ENCODE results near the gene TMEM176A. TPM values are rescaled to one million over a fixed set of nuclear protein-coding genes. Genes with fewer than 3 reads are reported as not detected.

TMEM176A gene
- total RNA-seq, 1 experiment from 2014 or later: not detected

DNA sequence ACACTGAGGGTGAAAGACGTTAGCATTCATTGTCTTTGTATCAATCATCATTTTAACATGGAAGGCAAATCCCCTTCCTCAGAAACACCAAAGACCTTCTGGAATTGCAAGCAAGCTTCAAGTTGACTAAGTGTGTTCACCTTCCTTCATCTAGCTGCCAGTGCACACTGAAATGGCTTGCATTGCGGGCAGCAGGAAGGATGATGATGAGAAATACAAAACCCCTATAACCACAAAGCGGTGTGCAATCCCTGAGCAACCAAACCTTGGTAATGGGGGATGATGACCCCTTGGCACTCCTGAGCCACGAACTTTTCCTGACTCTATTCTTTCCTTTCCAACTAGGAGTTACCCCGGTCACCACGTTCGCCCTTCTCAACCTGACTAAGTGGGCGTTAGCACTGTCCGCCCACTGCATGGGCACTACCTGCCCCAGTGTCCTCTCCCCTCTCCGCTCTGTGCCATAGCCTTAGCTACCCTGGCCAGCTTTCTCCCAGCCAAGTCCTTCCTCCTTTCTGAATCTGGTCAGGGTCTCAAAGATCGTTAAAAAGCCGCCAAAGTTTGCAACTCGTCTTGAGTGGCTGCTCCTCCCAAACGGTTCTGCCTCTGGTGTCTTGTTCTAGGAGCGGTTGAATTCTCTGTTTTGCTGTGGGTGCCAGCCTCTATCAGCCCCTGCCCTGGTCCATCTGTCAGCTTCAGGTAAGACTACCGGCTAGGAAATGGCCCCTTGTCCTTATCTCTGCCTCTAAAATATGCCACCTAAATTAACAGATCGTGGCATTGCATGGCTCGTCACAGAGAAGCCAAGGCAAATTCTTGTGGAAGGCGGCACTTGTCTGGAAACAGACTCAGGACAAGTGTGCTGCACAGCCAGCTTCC, 51.2 kb downstream of the TMEM176A start:
- peaks cover 26% of the 10 kb centered on the region for H3K27me3 ChIP-seq (ENCODE audit: insufficient read depth, low read length)
- no peaks in the 10 kb centered on the region for H3K4me1 ChIP-seq (ENCODE audit: control insufficient read depth in 1 of 2, insufficient read depth in 2 of 2, low read length in 2 of 2)
- no peaks in the 10 kb centered on the region for H3K36me3 ChIP-seq (ENCODE audit: control insufficient read depth in 1 of 2, insufficient read depth in 2 of 2, low read length in 2 of 2)
- DNase-seq (ENCODE audit: low read depth, low spot score): no peak
- H2AFZ ChIP-seq (ENCODE audit: low read depth, low read length, poor library complexity, severe bottlenecking): no peak overlapping the region
- H4K20me1 ChIP-seq (ENCODE audit: insufficient read depth): no peaks in the 10 kb centered on the region
- ChIA-PET RAD21 (ENCODE audit: low non-redundant PET in 1 of 2, low total read pairs in 2 of 2, uncharacterized antibody in 2 of 2, unreplicated experiment in 2 of 2) (no interaction called here), CTCF (no interaction called here), POLR2A (no interaction called here)
- intact Hi-C loops (cut with micrococcal nuclease): no loop called here
- H3K9ac ChIP-seq (ENCODE audit: low read length): no peak overlapping the region
- H3K27ac ChIP-seq (ENCODE audit: low read depth, low read length): no peak overlapping the region
- no peaks in the 10 kb centered on the region for H3K9me3 ChIP-seq (ENCODE audit: control insufficient read depth in 1 of 2, insufficient read depth in 1 of 2, low read depth in 1 of 2, low read length in 2 of 2)
- no peak for TF ChIP-seq CEBPB (IDR thresholded peaks at IDR 0.05; ENCODE audit: low read depth)
- TF ChIP-seq EZH2 (IDR thresholded peaks at IDR 0.05): no peak
- TF ChIP-seq POLR2AphosphoS5 (IDR thresholded peaks at IDR 0.05; ENCODE audit: low read depth, low read length): no peak
- no peak for TF ChIP-seq REST (IDR thresholded peaks at IDR 0.05; ENCODE audit: low read depth)
- no peak for TF ChIP-seq FOSL1 (IDR thresholded peaks at IDR 0.05; ENCODE audit: low read depth)
- TF ChIP-seq JUND (IDR thresholded peaks at IDR 0.05): no peak
- no peak for TF ChIP-seq SIN3A (IDR thresholded peaks at IDR 0.05; ENCODE audit: low read depth)
- no peak for TF ChIP-seq ATF3 (IDR thresholded peaks at IDR 0.05)
- TF ChIP-seq YY1 (IDR thresholded peaks at IDR 0.05; ENCODE audit: extremely low read depth, insufficient replicate concordance, low read depth, low read length): no peak
- H3K4me2 ChIP-seq (ENCODE audit: low read length): no peak overlapping the region
- no peak for ATAC-seq
- no peak overlapping the region for H3K4me3 ChIP-seq (replicated peaks in 1 of 2; ENCODE audit: low read depth in 1 of 2, low read length in 2 of 2)
- H3K79me2 ChIP-seq (ENCODE audit: insufficient read depth, low read length): no peaks in the 10 kb centered on the region
- H3K9me2 ChIP-seq (ENCODE audit: insufficient read depth): no peaks in the 10 kb centered on the region
- no TSS peak for BruUV-seq (replicated peaks)
